Measurements from ENCODE around the gene TRIOBP. TPM values are rescaled to one million over a fixed set of nuclear protein-coding genes. Genes with fewer than 3 reads are reported as not detected.

TRIOBP gene
- total RNA-seq, 2 donors from 2014 or later, result 114 to 115 TPM

DNA sequence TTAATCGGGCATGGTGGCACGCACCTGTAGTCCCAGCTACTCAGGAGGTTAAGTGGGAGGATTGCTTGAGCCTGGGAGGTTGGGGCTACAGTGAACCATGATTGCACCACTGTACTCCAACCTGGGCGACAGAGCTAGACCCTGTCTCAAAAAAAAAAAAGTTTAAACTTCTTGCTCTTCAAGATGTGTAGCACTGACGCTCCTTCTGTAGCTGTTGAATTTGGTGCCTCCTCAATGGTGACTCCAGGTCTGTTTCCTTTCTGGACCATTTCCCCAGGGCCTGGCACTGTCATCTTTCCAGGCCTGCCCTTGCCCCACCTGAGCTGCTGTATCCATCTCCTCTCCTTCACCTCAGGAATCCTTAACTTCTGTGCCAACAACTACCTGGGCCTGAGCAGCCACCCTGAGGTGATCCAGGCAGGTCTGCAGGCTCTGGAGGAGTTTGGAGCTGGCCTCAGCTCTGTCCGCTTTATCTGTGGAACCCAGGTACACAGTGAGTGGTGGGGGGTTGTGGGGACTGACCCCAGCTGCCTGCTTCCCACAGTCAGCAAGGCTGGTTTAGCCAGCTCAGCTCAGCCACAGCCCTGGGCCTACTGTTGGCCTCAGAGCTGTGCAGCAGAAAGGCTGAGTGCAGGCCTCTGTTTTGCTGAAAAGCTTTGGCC is 113.0 kb downstream of the TRIOBP start:
- H3K4me1 ChIP-seq (replicated peaks), result no peaks in the 10 kb centered on the region
- H3K36me3 ChIP-seq, result peaks cover 0 to 11% of the 10 kb centered on the region in 2 donors
- 87% methylated on average over 5 of the region's 5 CpGs for WGBS
- intact Hi-C loops (cut with DNase I), result no loop called here
- H3K27me3 ChIP-seq (replicated peaks; ENCODE audit: insufficient read depth), result no peaks in the 10 kb centered on the region
- no peak for DNase-seq (ENCODE audit: low spot score)
- H3K27ac ChIP-seq, result no peak overlapping the region
- no peak overlapping the region for H3K4me3 ChIP-seq
- no peaks in the 10 kb centered on the region for H3K9me3 ChIP-seq
- TF ChIP-seq POLR2A (IDR thresholded peaks at IDR 0.05) (no peak), POLR2AphosphoS5 (IDR thresholded peaks at IDR 0.05) (no peak)
- TF ChIP-seq, protein P1, sequence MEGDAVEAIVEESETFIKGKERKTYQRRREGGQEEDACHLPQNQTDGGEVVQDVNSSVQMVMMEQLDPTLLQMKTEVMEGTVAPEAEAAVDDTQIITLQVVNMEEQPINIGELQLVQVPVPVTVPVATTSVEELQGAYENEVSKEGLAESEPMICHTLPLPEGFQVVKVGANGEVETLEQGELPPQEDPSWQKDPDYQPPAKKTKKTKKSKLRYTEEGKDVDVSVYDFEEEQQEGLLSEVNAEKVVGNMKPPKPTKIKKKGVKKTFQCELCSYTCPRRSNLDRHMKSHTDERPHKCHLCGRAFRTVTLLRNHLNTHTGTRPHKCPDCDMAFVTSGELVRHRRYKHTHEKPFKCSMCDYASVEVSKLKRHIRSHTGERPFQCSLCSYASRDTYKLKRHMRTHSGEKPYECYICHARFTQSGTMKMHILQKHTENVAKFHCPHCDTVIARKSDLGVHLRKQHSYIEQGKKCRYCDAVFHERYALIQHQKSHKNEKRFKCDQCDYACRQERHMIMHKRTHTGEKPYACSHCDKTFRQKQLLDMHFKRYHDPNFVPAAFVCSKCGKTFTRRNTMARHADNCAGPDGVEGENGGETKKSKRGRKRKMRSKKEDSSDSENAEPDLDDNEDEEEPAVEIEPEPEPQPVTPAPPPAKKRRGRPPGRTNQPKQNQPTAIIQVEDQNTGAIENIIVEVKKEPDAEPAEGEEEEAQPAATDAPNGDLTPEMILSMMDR (IDR thresholded peaks at IDR 0.05), result no peak

DNA sequence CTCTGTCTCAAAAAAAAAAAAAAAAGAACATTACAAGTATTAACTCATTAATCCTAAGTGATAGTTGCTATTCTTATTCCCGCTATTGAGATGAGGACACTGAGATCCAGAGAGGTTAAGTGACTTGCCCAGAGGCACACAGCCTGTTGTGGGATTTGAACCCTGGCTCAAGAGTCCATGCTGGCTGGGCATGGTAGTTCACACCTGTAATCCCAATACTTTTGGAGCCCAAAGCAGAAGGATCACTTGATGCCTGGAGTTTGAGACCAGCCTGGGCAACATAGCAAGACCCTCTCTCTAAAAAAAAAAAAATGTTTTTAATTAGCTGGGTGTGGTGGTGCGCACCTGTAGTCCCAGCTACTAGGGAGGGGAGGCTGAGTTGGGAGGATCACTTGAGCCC is 115.0 kb downstream of the TRIOBP start:
- peaks cover 0 to 14% of the 10 kb centered on the region in 2 donors for H3K36me3 ChIP-seq
- no peaks in the 10 kb centered on the region for H3K9me3 ChIP-seq
- H3K27me3 ChIP-seq (replicated peaks; ENCODE audit: insufficient read depth), result no peaks in the 10 kb centered on the region
- TF ChIP-seq POLR2AphosphoS5 (IDR thresholded peaks at IDR 0.05) (no peak), POLR2A (IDR thresholded peaks at IDR 0.05) (no peak)
- intact Hi-C loops (cut with DNase I), result no loop called here
- H3K4me3 ChIP-seq, result no peak overlapping the region
- no peaks in the 10 kb centered on the region for H3K4me1 ChIP-seq (replicated peaks)
- no peak overlapping the region for H3K27ac ChIP-seq
- DNase-seq (ENCODE audit: low spot score), result no peak
- 95% methylated on average over 2 of the region's 2 CpGs for WGBS

DNA sequence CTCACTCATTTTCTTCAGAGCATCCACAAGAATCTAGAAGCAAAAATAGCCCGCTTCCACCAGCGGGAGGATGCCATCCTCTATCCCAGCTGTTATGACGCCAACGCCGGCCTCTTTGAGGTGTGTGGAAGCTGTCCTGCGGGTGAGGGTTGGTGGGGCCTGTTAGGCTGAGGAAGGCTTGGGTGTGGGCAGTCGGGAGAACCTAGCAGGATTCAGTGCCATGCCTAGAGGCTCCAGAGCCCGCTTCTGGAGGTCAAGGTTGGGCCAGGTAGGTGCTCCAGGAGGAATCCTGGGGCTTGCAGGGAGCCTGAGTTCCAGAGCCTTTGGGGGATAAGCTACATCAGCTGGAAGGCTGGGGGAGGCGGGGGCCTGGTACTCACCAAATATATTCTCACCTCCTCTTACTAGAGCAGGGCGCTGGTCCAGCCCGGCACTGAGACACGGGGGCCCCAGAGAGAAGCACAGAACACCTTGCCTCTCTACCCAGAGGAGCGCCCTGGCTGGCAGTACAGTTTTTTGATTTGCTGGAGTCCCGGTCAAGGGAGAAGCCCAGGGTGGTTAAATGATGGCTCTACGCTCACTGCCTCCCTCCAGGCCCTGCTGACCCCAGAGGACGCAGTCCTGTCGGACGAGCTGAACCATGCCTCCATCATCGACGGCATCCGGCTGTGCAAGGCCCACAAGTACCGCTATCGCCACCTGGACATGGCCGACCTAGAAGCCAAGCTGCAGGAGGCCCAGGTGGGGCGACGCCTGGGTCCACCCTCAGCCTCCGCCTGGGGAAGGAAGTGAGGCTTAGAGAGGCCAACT is 116.2 kb downstream of the TRIOBP start:
- no peak for TF ChIP-seq POLR2A (IDR thresholded peaks at IDR 0.05)
- no peak for TF ChIP-seq POLR2AphosphoS5 (IDR thresholded peaks at IDR 0.05)
- TF ChIP-seq, protein P1 (IDR thresholded peaks at IDR 0.05), result no peak
- intact Hi-C loops (cut with DNase I), result no loop called here
- no peak overlapping the region for H3K27ac ChIP-seq
- no peak for DNase-seq (ENCODE audit: low spot score)
- H3K4me1 ChIP-seq (replicated peaks), result peaks cover under 1% of the 10 kb centered on the region
- 89% methylated on average over 25 of the region's 27 CpGs for WGBS
- no peak overlapping the region for H3K4me3 ChIP-seq
- no peaks in the 10 kb centered on the region for H3K27me3 ChIP-seq (replicated peaks; ENCODE audit: insufficient read depth)
- no peaks in the 10 kb centered on the region for H3K9me3 ChIP-seq
- peaks cover 0 to 14% of the 10 kb centered on the region in 2 donors for H3K36me3 ChIP-seq

DNA sequence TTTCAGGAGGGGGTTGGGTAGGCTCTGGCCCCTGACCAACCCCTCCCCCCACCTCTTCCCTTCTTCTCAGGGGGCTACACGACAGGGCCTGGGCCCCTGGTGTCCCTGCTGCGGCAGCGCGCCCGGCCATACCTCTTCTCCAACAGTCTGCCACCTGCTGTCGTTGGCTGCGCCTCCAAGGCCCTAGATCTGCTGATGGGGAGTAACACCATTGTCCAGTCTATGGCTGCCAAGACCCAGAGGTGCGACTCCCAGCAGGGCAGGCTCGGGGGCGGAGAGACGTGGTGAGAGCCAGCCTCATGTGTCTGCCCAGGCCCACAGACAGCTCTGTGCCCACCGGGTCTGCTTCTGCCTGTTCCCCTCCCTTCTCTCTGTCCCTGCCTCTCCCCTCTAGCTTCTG is 118.7 kb downstream of the TRIOBP start:
- DNase-seq (ENCODE audit: low spot score), result no peak

More for the DNA sequence above, 118.7 kb downstream of the TRIOBP start:
- H3K4me1 ChIP-seq (replicated peaks), result peaks cover 8% of the 10 kb centered on the region
- no peaks in the 10 kb centered on the region for H3K9me3 ChIP-seq
- TF ChIP-seq POLR2A (IDR thresholded peaks at IDR 0.05), result no peak
- TF ChIP-seq POLR2AphosphoS5 (IDR thresholded peaks at IDR 0.05), result no peak
- TF ChIP-seq, protein P1 (IDR thresholded peaks at IDR 0.05), result no peak
- peaks cover 0 to 14% of the 10 kb centered on the region in 2 donors for H3K36me3 ChIP-seq
- H3K4me3 ChIP-seq, result no peak overlapping the region
- WGBS, result 88% methylated on average over 12 of the region's 12 CpGs
- intact Hi-C loops (cut with DNase I), result no loop called here
- no peak overlapping the region for H3K27ac ChIP-seq
- H3K27me3 ChIP-seq (replicated peaks; ENCODE audit: insufficient read depth), result no peaks in the 10 kb centered on the region
